GM19463 (cell line): ENCODE results near the gene NEGR1.

ENCODE experiments used
- ATAC-seq: cut with Tn5 transposase; IDR thresholded peaks from one replicate; pipeline ENCODE4 v1.9.1; 2021; ENCODE audit warnings: mild to moderate bottlenecking, moderate library complexity; ENCODE audit not compliant: unreplicated experiment

The NEGR1 gene

DNA sequence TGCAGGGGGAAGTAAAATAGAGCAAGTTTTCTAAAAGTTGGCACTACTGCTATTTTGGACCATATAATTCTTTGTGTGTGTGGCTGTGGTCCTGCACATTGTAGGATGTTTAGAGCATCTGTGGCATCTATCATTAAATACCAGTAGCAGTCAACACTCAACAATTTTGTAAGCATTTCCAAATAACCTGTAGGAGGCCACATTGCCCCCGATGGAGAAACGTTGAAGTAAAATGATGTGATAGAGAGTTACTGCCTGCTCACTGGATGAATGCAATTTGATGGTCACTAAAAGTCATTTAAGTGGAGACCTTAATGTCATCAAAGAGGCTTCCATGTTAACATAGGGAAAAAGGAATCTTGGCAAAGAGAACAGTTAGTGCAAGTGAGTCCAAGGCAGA is 560.8 kb downstream of the NEGR1 start:
- no peak for ATAC-seq

DNA sequence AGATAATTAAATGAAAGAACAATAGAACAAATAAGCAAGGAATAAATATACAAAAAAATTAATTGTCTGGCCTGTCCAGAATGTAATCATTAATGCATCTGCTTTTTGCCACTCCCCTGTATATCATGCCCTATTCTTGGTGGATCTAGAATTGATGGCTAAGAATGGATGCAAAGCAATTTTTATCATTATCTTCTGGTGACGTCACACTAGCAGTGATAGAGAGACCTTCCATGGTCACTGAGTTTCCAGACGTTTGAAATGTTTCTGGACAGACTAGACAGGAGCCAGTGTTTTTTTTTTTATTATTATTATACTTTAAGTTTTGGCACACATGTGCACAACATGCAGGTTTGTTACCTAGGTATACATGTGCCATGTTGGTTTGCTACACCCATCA is 563.0 kb downstream of the NEGR1 start:
- no peak for ATAC-seq

DNA sequence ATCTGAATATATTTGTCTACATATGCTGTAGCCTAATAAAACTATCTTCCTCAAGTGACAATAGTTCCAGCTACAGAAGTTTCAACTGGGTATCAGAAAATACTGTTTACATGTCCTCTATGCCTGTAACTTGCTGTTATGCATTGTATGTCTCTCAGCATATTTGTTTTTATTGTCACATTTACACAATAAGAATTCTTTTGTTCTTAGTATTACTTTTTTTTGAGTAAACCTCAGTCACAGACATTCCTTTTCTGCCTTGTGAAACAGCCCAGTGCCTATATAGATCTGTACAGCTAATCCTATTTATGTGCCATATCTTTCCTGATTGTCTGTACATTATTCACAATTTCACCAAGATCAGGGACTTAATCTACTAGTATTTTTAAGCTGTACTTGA is 565.2 kb downstream of the NEGR1 start:
- no peak for ATAC-seq

DNA sequence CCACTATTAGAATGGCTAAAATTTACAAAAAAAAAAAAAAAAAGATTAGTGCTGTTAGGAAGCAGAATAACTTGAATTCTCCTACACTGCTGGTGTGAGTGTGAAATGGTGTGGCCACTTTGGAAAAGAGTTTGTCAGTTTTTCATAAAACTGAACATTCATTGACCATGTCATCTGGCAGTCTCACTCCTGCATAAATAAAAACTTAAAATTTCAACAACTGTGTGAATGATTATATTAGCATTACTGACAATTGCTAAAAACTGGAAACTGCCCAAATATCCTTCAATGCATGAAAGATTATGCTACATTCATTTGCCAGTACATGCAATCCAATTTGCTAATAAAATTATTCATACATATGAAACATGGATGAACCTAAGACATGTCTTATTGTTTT is 570.9 kb downstream of the NEGR1 start:
- no peak for ATAC-seq

DNA sequence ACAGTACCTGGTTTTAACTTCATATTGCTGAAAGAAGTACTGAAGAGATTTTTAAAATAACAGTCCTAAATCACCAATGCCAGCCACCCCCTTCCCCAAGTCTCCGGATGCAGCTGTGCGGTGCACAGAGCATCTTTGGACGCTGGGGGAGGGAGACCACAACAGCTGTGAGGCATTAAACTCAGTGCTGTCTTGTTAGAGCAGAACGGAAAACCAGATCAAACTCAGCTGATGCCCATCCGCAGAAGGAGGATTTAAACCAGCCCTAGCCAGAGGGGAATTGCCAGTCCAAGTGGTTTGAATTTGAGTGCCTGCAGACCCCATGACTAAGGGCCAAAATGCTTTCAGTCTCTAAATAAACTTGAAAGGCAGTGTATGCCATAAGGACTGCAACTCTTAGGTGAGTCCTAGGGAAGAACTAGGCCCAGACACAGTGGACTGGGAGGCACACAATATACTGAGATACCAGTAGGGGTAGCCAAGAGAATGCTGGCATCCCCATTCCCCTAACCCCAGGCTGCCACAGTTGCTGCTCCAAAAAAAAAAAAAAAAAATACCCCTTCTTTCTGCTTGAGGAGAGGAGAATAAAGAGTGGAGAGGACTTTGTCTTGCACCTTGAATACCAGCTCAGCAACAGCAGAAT is 576.2 kb downstream of the NEGR1 start:
- ATAC-seq, result no peak

GRCh38 chr1:71698186-71698585 is 584.2 kb downstream of the NEGR1 start:
- no peak for ATAC-seq

DNA sequence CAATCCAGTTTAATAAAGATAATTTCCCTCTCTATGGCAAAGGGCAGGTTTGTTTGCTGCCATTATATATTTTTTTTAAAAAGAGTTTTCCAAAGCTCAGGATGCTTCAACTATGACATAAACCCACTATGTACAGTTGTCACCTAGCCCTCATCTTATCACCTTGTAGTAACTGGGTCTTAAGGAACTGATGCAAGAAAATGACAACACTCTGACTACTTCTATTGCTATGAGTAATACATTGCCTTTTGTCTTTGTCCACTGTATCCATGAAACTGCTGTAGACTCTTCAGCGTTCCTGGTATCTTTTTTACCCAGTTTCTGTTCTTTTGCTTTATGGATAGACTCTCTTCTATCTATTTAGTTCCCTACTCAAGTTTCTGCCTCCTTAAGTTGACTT is 586.5 kb downstream of the NEGR1 start:
- no peak for ATAC-seq

GRCh38 chr1:71695084-71695483 is 587.3 kb downstream of the NEGR1 start:
- ATAC-seq, result no peak

DNA sequence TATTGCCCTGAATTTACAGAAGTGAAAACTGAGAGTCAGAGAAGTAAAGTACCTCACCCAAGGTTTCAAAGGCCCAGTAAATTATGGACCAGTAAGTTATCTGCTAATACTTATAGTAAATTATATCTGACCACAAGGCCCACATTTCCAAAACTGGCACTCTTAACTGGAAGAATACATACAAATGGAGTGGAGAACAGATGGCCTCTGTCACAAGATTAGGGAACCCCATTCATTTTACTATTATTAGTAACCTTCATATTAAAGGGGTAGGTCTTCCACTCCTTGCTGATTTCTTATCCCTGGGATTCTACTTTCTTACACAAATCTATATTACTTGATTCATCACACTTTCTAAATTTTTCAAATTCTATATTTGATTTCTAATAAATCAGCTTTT is 588.8 kb downstream of the NEGR1 start:
- no peak for ATAC-seq

DNA sequence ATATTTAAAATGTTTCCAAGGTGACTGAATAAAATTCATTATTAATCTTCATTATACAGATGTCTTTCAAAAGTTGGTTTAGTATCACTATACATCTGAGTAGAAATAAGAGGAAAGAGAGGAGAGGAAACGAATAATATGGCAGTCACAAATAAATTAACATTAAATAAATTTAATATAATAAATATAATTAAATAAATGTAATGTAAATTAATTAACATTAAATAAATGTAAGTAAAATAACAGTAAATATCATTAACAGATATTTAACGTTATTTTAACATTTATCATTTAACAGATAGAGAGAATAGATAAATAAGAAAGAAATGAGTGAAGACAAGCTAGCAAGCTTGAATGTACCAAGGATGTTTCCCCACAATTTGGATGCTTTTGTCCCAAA is 592.7 kb downstream of the NEGR1 start:
- no peak for ATAC-seq

DNA sequence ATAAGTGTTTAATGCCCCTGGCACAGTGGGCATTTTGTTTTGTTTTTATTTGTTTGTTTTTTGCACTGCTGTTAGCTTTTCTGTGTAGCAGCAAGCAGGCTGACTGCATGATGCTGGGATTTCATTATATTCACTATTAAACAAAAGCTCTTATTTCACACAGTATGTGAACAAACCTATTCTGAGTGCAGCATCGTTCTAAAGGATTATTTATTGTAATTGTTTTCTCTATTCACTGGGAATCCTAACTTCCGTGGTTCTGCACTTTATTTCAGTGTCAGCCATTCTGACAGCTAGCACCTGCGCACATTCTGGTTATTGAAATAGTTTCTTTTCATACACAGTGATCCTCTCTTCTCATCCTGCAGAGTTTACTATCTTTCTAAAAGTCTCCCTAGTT is 595.0 kb downstream of the NEGR1 start:
- no peak for ATAC-seq

- no peak for ATAC-seq
Observed at GRCh38 chr1:71676979-71677925, 605.1 kb downstream of the NEGR1 start.

GRCh38 chr1:71668065-71668464 is 614.3 kb downstream of the NEGR1 start:
- ATAC-seq, result no peak

GRCh38 chr1:71667216-71667615 is 615.1 kb downstream of the NEGR1 start:
- ATAC-seq, result no peak

GRCh38 chr1:71666609-71667008 is 615.7 kb downstream of the NEGR1 start:
- no peak for ATAC-seq

GRCh38 chr1:71660411-71660810 is 621.9 kb downstream of the NEGR1 start:
- ATAC-seq, result no peak

DNA sequence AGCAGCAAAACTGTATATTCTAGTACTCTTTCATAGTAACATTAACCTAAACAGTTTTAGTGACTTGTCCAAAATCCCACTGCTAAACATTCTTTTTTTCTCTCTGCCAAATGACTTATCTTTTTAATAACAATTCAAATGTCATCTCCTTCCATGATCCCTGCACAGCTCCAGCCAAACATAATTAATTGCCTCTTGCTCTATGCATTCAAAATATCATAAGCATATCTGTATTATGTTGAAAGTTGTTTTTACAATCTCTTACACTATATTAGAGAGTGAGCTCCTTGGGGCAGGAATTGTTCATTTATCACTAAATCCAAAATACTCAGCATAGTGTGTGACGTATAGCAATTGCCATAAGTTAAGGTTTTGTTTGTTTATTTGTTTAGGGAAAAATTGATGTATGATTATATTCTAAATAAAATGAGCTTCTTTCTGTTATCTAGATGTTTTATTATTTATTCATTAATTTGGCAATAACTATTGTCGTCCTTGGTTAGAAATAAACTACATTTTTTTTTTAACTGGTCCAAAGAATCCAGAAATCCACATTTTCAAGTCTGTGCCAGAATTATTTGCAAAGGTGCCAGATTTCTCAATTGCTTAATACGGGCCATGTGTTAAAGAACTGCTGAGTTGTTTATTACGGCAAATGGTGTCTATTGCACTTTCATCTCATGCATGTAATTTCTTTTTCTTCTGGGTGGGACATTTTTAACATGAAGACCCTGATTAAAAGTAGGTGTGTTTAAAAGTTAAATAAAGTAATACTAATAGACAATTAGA is 624.3 kb downstream of the NEGR1 start:
- no peak for ATAC-seq

- ATAC-seq, result no peak
Observed at GRCh38 chr1:71656902-71657301, 625.4 kb downstream of the NEGR1 start.

DNA sequence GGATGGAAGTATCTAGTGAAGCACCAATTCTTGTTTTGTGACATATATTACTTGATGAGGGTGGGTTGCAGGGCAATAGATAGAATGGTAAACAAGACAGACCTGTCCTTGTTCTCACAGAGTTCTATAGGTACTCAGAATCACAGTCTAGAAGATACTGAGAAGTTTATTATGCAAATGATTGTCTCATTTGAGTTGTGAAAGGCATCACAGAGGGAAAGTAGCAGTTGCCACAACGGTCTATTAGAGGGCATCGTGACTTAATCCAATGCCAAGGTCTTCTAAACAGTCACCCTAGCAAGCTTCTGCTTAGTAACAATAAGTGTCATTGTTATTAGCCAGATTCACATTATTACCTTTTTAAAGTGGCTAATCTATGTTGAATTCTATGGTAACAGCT is 626.7 kb downstream of the NEGR1 start:
- no peak for ATAC-seq

DNA sequence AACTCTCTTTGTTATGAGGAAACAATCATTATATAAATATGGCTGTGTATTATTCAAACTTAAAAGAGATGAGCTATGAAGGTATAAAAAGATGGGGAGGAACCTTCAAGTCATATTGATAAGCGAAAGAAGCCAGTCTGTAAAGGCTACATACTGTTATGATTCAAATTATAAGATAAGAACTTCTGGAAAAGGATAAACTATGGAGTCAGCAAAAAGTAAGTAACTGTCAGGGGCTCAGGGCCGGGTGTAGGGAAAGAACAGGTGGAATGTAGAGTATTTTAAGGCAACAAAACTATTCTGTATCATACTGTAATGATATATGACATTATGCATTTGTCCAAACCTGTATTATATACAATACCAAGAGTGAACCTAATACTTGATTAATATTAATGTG is 628.4 kb downstream of the NEGR1 start:
- no peak for ATAC-seq

- ATAC-seq, result no peak
Observed at GRCh38 chr1:71651214-71651613, 631.1 kb downstream of the NEGR1 start.

GRCh38 chr1:71650119-71650518 is 632.2 kb downstream of the NEGR1 start:
- no peak for ATAC-seq
